Measurements from ENCODE around the gene TDRD12. TPM values are rescaled to one million over a fixed set of nuclear protein-coding genes. Genes with fewer than 3 reads are reported as not detected.

The TDRD12 gene
- polyA plus RNA-seq, 3 donors: 0.05 TPM; not detected in 2

GRCh38 chr19:32789429-32789828 is 69.9 kb downstream of the TDRD12 start:
- Histone ChIP-seq H3K9ac (ENCODE audit: insufficient read depth, low read length, poor library complexity, severe bottlenecking) (no peak overlapping the region), H3K36me3 (replicated peaks in 1 of 2; ENCODE audit: control insufficient read depth in 1 of 2, insufficient read depth in 2 of 2, low read length in 2 of 2) (no peaks in the 10 kb centered on the region), H3K79me2 (ENCODE audit: insufficient read depth, low read length) (no peaks in the 10 kb centered on the region), H3K4me1 (ENCODE audit: control insufficient read depth in 1 of 2, insufficient read depth in 2 of 2, low read length in 2 of 2) (no peaks in the 10 kb centered on the region), H3K4me3 (replicated peaks in 1 of 3; ENCODE audit: low read depth in 2 of 3, low read length in 3 of 3) (no peak overlapping the region), H2AFZ (ENCODE audit: insufficient read depth, low read depth, low read length, poor library complexity, severe bottlenecking) (no peak overlapping the region), H3K27me3 (ENCODE audit: control insufficient read depth in 2 of 2, insufficient read depth in 2 of 2, low read length in 2 of 2) (no peaks in the 10 kb centered on the region), H3K9me3 (replicated peaks in 1 of 2; ENCODE audit: control insufficient read depth in 1 of 2, insufficient read depth in 1 of 2, low read length in 2 of 2) (no peaks in the 10 kb centered on the region), H3K27ac (ENCODE audit: low read depth in 1 of 2, low read length in 2 of 2) (no peak overlapping the region), H4K20me1 (ENCODE audit: insufficient read depth, low read length) (no peaks in the 10 kb centered on the region), H3K4me2 (replicated peaks; ENCODE audit: extremely low read depth, low read length, poor library complexity, severe bottlenecking) (no peak overlapping the region)
- H3K27me3 Mint-ChIP-seq (ENCODE audit: low read depth in 3 of 3): peaks cover 7 to 12% (median 11%) of the 10 kb centered on the region in 3 donors
- no peak for TF ChIP-seq CTCF (IDR thresholded peaks at IDR 0.05)
- H3K4me1 Mint-ChIP-seq: no peaks in the 10 kb centered on the region
- peaks cover 0 to 4% (median 2%) of the 10 kb centered on the region in 7 donors for H3K9me3 Mint-ChIP-seq
- H3K36me3 Mint-ChIP-seq: no peaks in the 10 kb centered on the region
- intact Hi-C loops (cut with micrococcal nuclease): no loop called here
- DNase-seq: no peak
- 100% methylated on average over 2 of the region's 10 CpGs for WGBS (ENCODE audit: insufficient coverage)
- no peak overlapping the region for H3K4me3 Mint-ChIP-seq
- H3K27ac Mint-ChIP-seq: no peak overlapping the region

- no peak overlapping the region for H3K4me3 ChIP-seq (replicated peaks in 1 of 3; ENCODE audit: low read depth in 2 of 3, low read length in 3 of 3)
- intact Hi-C loops (cut with micrococcal nuclease): no loop called here
- H2AFZ ChIP-seq (ENCODE audit: insufficient read depth, low read depth, low read length, poor library complexity, severe bottlenecking): no peak overlapping the region
- H3K79me2 ChIP-seq (ENCODE audit: insufficient read depth, low read length): no peaks in the 10 kb centered on the region
- no peak overlapping the region for H3K4me2 ChIP-seq (replicated peaks; ENCODE audit: extremely low read depth, low read length, poor library complexity, severe bottlenecking)
- no peak overlapping the region for H3K27ac Mint-ChIP-seq
- H3K9me3 Mint-ChIP-seq: no peaks in the 10 kb centered on the region
- no peak overlapping the region for H3K4me3 Mint-ChIP-seq
- no peaks in the 10 kb centered on the region for H3K27me3 ChIP-seq (ENCODE audit: control insufficient read depth in 2 of 2, insufficient read depth in 2 of 2, low read length in 2 of 2)
- H3K9ac ChIP-seq (ENCODE audit: insufficient read depth, low read length, poor library complexity, severe bottlenecking): no peak overlapping the region
- no peaks in the 10 kb centered on the region for H3K4me1 ChIP-seq (ENCODE audit: control insufficient read depth in 1 of 2, insufficient read depth in 2 of 2, low read length in 2 of 2)
- TF ChIP-seq CTCF (IDR thresholded peaks at IDR 0.05): no peak
- no peaks in the 10 kb centered on the region for H3K36me3 ChIP-seq (replicated peaks in 1 of 2; ENCODE audit: control insufficient read depth in 1 of 2, insufficient read depth in 2 of 2, low read length in 2 of 2)
- WGBS (ENCODE audit: insufficient coverage): 100% methylated on average over 2 of the region's 4 CpGs
- H3K27me3 Mint-ChIP-seq (ENCODE audit: low read depth in 3 of 3): peaks cover 7 to 16% (median 10%) of the 10 kb centered on the region in 3 donors
- no peaks in the 10 kb centered on the region for H3K36me3 Mint-ChIP-seq
- no peaks in the 10 kb centered on the region for H4K20me1 ChIP-seq (ENCODE audit: insufficient read depth, low read length)
- H3K9me3 ChIP-seq (replicated peaks in 1 of 2; ENCODE audit: control insufficient read depth in 1 of 2, insufficient read depth in 1 of 2, low read length in 2 of 2): no peaks in the 10 kb centered on the region
- H3K27ac ChIP-seq (ENCODE audit: low read depth in 1 of 2, low read length in 2 of 2): no peak overlapping the region
- no peak for DNase-seq
- H3K4me1 Mint-ChIP-seq: no peaks in the 10 kb centered on the region
These were observed 78.6 kb downstream of the TDRD12 start for GRCh38 chr19:32798201-32798600.
